Hepatocyte (in vitro differentiated cells): ENCODE results near the gene LCE2C.

ENCODE experiments used
- CTCF ChIP-seq: fragments of 200-600 bp; sonication (generic); IDR thresholded peaks from 2 replicates; pipeline ENCODE4 v1.5.1; 2016; ENCODE audit warnings: antibody characterized with exemption, mild to moderate bottlenecking; ENCODE audit not compliant: poor library complexity
- EZH2 ChIP-seq: fragments of 200-600 bp; sonication (generic); IDR thresholded peaks from 2 replicates; pipeline ENCODE4 v1.6.1; 2016; ENCODE audit warnings: antibody characterized with exemption, mild to moderate bottlenecking, borderline replicate concordance
- EZH2phosphoT487 ChIP-seq: fragments of 200-600 bp; sonication (generic); IDR thresholded peaks from one replicate; pipeline ENCODE4 v1.6.1; 2018; ENCODE audit warnings: antibody characterized with exemption, mild to moderate bottlenecking, low read depth, moderate library complexity; ENCODE audit not compliant: unreplicated experiment, severe bottlenecking

GRCh38 chr1:152658649-152659048 is 16.4 kb upstream of the LCE2C start:
- no peak for TF ChIP-seq CTCF
- no peak for TF ChIP-seq EZH2
- TF ChIP-seq EZH2phosphoT487: no peak
